ENCODE results near the gene PAOX.
A peak's percentile ranks its signal among the peaks of the same experiment; 100 is the strongest.
"Not testable (repeated sequence)": the region's sequence is repeated elsewhere in the genome, so short reads cannot be mapped to it uniquely, and the experiment has no call there.

Gene PAOX

DNA sequence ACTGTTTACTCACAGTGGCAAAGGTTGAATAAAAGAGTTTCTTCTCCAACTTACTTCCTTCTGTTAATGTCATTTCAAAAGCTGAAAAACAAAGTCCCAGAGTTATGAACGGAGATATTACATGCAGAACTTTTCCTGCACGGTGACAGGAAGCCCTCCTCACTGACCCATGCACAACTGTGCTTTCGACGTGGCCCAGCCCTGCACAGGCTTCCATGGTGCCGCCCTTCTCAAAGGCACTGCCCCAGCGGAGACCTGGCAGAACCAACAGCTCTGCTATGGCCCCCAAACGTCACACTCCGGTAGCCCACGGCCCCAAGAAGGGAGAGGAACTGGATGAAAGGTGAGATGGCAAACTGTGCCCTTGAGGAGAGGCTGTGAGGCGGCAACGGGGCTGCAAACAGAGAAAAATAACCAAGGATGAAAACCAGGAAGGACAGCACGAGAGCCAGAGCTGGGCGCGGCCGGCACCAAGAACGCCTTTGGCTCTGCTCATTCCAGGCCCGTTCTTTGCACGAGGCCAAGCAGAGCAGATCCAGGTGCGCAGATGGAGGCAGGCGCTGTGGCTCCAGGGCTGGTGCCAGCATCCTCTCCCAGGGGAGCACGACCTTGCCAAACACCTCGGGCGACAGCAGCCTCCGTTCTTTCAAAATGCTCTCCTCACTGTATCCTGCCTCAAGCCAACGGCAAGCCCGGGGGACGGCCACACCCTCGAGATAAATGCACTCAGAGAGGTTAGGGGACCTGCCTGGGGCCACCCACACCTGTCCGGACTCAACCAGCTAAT is 14.2 kb upstream of the PAOX start:
- peak overlapping the region; percentile 4 to 67 for H3K27ac ChIP-seq (ENCODE audit: low read depth in 2 of 2, low read length in 2 of 2)
- no peaks in the 10 kb centered on the region for H3K27me3 ChIP-seq (ENCODE audit: control insufficient read depth in 2 of 2, insufficient read depth in 2 of 2, low read length in 2 of 2)
- peaks cover 17 to 27% of the 10 kb centered on the region in 2 donors for H3K4me1 ChIP-seq (ENCODE audit: control insufficient read depth in 2 of 2, insufficient read depth in 2 of 2, low read length in 2 of 2)
- no peaks in the 10 kb centered on the region for H3K9me3 ChIP-seq (ENCODE audit: control insufficient read depth in 2 of 2, low read length in 2 of 2)
- H3K36me3 ChIP-seq (ENCODE audit: control insufficient read depth in 2 of 2, insufficient read depth in 2 of 2, low read length in 2 of 2), result peaks cover 38 to 58% of the 10 kb centered on the region in 2 donors
- H3K9ac ChIP-seq (ENCODE audit: low read depth in 1 of 2, low read length in 2 of 2), result no peak overlapping the region
- no peak overlapping the region for H3K4me3 ChIP-seq (ENCODE audit: low read length in 2 of 2)

DNA sequence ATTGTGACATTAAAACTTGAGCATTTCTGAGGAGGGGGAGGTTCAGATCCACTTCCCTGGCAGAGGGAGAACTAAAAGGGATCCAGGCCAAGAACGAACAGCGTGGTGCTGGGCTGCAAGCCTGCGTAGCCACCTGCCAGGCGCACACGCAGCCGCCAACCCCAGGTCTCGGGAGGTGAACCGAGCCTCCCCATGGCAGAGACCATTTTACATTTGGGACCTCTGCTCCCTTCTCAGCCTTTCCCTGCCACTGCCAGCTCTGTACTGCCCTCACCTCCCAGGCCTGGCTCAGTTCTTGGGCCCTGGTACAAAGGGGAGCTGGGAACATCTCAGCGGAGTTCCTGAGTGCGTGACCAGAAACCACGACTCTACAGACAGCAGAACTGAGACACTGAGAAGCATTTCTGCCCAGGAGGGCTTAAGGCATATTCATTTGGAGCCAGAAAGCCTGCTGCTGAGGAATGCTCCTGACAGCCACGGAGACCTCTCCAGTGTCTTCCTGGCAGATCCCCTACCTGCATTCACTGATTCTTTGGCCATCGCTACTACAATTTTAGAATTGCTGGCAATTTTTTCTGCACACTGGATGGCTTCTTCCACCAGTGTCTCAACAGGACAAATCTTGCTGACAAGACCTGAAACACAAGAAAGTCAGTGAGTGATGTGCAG is 13.5 kb upstream of the PAOX start:
- Histone ChIP-seq H3K9me3 (ENCODE audit: control insufficient read depth in 2 of 2, low read length in 2 of 2) (no peaks in the 10 kb centered on the region), H3K4me3 (ENCODE audit: low read length in 2 of 2) (no peak overlapping the region), H3K4me1 (ENCODE audit: control insufficient read depth in 2 of 2, insufficient read depth in 2 of 2, low read length in 2 of 2) (peaks cover 10 to 20% of the 10 kb centered on the region in 2 donors), H3K9ac (ENCODE audit: low read depth in 1 of 2, low read length in 2 of 2) (no peak overlapping the region), H3K36me3 (ENCODE audit: control insufficient read depth in 2 of 2, insufficient read depth in 2 of 2, low read length in 2 of 2) (peaks cover 44 to 64% of the 10 kb centered on the region in 2 donors), H3K27ac (ENCODE audit: low read depth in 2 of 2, low read length in 2 of 2) (peak overlapping the region in 1 of 2 donors; percentile 67), H3K27me3 (ENCODE audit: control insufficient read depth in 2 of 2, insufficient read depth in 2 of 2, low read length in 2 of 2) (no peaks in the 10 kb centered on the region)

DNA sequence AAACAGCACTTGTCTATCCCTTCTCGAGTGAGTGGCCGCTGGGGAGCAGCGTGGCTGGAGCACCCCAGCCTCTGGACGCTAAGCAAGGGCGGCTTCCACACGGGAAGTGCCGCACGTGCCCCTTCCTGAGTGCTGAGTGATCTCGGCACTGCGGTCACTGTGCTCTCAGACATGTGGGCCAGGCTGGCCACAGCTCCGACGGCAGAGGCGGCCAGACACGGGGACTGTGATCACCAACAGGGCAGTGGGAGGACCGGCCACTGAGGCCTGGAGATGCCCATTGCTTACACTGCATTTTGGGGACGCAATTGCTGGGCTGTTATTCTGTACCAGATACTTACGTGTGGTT is 13.0 kb upstream of the PAOX start:
- Histone ChIP-seq H3K27ac (ENCODE audit: low read depth in 2 of 2, low read length in 2 of 2) (no peak overlapping the region), H3K27me3 (ENCODE audit: control insufficient read depth in 2 of 2, insufficient read depth in 2 of 2, low read length in 2 of 2) (no peaks in the 10 kb centered on the region), H3K9me3 (ENCODE audit: control insufficient read depth in 2 of 2, low read length in 2 of 2) (no peaks in the 10 kb centered on the region), H3K9ac (ENCODE audit: low read depth in 1 of 2, low read length in 2 of 2) (no peak overlapping the region), H3K4me3 (ENCODE audit: low read length in 2 of 2) (no peak overlapping the region), H3K4me1 (ENCODE audit: control insufficient read depth in 2 of 2, insufficient read depth in 2 of 2, low read length in 2 of 2) (peaks cover 7 to 15% of the 10 kb centered on the region in 2 donors), H3K36me3 (ENCODE audit: control insufficient read depth in 2 of 2, insufficient read depth in 2 of 2, low read length in 2 of 2) (peaks cover 44 to 64% of the 10 kb centered on the region in 2 donors)

DNA sequence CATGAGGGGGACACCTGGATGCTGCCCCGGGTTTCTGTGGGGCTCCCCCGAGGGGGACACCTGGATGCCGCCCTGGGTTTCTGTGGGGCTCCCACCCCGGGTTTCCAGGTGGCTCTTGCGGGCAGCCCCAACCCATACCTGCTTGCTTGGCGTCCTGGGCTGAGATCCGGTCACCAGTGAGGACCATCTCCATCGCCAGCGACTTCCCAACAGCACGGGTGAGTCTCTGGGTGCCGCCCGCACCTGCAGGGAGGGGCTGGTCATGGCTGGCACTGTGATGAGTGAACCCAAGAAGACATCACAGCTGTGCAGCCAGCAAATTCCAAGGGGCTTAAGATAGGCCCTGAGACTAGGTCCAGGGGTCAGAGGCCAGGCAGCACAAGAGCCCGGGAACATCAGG is 12.3 kb upstream of the PAOX start:
- peaks cover 47 to 64% of the 10 kb centered on the region in 2 donors for H3K36me3 ChIP-seq (ENCODE audit: control insufficient read depth in 2 of 2, insufficient read depth in 2 of 2, low read length in 2 of 2)
- H3K4me3 ChIP-seq (ENCODE audit: low read length in 2 of 2), result no peak overlapping the region
- no peak overlapping the region for H3K9ac ChIP-seq (ENCODE audit: low read depth in 1 of 2, low read length in 2 of 2)
- no peaks in the 10 kb centered on the region for H3K9me3 ChIP-seq (ENCODE audit: control insufficient read depth in 2 of 2, low read length in 2 of 2)
- H3K27me3 ChIP-seq (ENCODE audit: control insufficient read depth in 2 of 2, insufficient read depth in 2 of 2, low read length in 2 of 2), result no peaks in the 10 kb centered on the region
- H3K4me1 ChIP-seq (ENCODE audit: control insufficient read depth in 2 of 2, insufficient read depth in 2 of 2, low read length in 2 of 2), result peaks cover 7 to 15% of the 10 kb centered on the region in 2 donors
- H3K27ac ChIP-seq (ENCODE audit: low read depth in 2 of 2, low read length in 2 of 2), result no peak overlapping the region

DNA sequence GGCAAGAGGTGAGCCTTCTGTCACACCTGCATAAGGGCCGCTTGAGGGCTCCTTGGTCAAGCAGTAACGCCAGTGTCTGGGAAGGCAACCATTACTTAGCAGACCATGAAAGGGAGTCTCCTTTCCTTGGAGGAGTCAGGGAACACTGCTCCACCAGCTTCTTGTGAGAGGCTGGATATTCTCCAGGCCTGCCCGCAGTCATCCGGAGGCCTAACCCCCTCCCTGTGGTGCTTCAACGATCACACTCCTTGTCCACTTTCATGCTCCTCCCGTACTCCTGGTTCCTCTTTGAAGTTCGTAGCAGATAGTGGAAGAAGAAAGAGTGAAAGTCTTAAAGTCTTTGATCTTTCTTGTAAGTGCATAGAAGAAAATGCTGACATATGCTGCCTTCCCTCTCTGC is 11.6 kb upstream of the PAOX start:
- H3K4me3 ChIP-seq (ENCODE audit: low read length in 2 of 2); H3K27me3 ChIP-seq (ENCODE audit: control insufficient read depth in 2 of 2, insufficient read depth in 2 of 2, low read length in 2 of 2); H3K9me3 ChIP-seq (ENCODE audit: control insufficient read depth in 2 of 2, low read length in 2 of 2); H3K27ac ChIP-seq (ENCODE audit: low read depth in 2 of 2, low read length in 2 of 2); H3K9ac ChIP-seq (ENCODE audit: low read depth in 1 of 2, low read length in 2 of 2): not testable (repeated sequence)
- peaks cover 41 to 57% of the 10 kb centered on the region in 2 donors for H3K36me3 ChIP-seq (ENCODE audit: control insufficient read depth in 2 of 2, insufficient read depth in 2 of 2, low read length in 2 of 2)
- peaks cover 11 to 19% of the 10 kb centered on the region in 2 donors for H3K4me1 ChIP-seq (ENCODE audit: control insufficient read depth in 2 of 2, insufficient read depth in 2 of 2, low read length in 2 of 2)

DNA sequence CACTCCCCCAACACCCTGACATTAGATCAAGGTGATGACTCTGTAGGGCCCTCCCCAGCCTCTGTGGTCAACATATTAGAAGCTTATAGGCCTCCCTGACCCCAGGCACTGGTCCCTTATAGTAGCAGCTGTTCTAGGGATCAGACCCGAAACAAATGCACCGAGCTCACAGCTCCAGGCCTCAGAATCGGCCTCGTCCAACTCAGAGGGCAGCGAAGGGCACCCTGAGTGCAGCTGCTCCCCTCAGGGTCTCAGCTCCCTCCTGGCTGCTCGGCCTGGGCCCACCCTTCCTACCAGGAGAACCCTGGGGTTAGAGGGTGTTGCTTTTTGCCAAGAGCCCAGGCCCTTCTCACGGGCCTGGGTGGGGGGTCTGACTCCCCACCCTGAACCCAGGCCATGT is 10.9 kb upstream of the PAOX start:
- H3K9ac ChIP-seq (ENCODE audit: low read depth in 1 of 2, low read length in 2 of 2), result no peak overlapping the region
- H3K4me3 ChIP-seq (ENCODE audit: low read length in 2 of 2), result no peak overlapping the region
- H3K36me3 ChIP-seq (ENCODE audit: control insufficient read depth in 2 of 2, insufficient read depth in 2 of 2, low read length in 2 of 2), result peaks cover 37 to 50% of the 10 kb centered on the region in 2 donors
- no peak overlapping the region for H3K27ac ChIP-seq (ENCODE audit: low read depth in 2 of 2, low read length in 2 of 2)
- no peaks in the 10 kb centered on the region for H3K27me3 ChIP-seq (ENCODE audit: control insufficient read depth in 2 of 2, insufficient read depth in 2 of 2, low read length in 2 of 2)
- peaks cover 11 to 19% of the 10 kb centered on the region in 2 donors for H3K4me1 ChIP-seq (ENCODE audit: control insufficient read depth in 2 of 2, insufficient read depth in 2 of 2, low read length in 2 of 2)
- H3K9me3 ChIP-seq (ENCODE audit: control insufficient read depth in 2 of 2, low read length in 2 of 2), result no peaks in the 10 kb centered on the region

DNA sequence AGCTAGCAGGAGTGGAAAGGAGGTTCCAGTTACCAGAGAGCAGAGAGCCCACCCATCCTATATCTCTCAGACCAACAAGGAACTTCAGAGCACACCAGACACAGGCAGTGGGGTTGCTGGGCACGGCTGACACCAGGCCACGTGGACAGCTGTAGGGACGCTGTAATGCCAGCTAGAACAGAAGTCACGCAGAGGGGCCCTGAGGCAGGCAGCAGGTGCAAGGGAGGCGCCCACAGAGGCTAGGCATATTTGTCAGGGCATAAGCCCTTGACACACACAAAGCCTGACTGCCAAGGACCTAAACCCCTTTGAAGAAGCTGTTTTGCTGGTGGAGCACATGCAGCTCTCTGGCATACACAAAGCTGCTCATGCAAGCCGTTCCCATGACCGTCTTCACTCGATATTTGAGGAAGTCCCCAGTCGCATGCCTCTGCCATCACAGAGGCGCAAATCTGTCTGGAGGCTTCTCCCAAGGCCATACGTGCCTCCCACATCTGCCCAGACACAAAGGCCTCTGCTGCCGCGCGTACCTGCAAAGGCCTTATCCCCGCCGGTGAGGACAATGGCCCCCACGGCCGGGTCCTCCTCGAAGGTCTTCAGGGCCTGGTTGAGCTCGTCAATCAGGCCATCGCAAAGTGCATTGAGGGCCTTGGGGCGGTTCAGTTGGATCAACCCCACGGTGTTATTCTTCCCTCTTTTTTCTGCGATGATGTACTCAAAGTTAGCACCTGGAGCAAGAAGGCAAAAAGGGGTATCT is 8.9 kb upstream of the PAOX start:
- Histone ChIP-seq H3K4me3 (ENCODE audit: low read length in 2 of 2) (no peak overlapping the region), H3K9ac (ENCODE audit: low read depth in 1 of 2, low read length in 2 of 2) (no peak overlapping the region), H3K4me1 (ENCODE audit: control insufficient read depth in 2 of 2, insufficient read depth in 2 of 2, low read length in 2 of 2) (peaks cover 14 to 19% of the 10 kb centered on the region in 2 donors), H3K36me3 (ENCODE audit: control insufficient read depth in 2 of 2, insufficient read depth in 2 of 2, low read length in 2 of 2) (peaks cover 37 to 42% of the 10 kb centered on the region in 2 donors), H3K27ac (ENCODE audit: low read depth in 2 of 2, low read length in 2 of 2) (no peak overlapping the region), H3K27me3 (ENCODE audit: control insufficient read depth in 2 of 2, insufficient read depth in 2 of 2, low read length in 2 of 2) (no peaks in the 10 kb centered on the region), H3K9me3 (ENCODE audit: control insufficient read depth in 2 of 2, low read length in 2 of 2) (no peaks in the 10 kb centered on the region)

DNA sequence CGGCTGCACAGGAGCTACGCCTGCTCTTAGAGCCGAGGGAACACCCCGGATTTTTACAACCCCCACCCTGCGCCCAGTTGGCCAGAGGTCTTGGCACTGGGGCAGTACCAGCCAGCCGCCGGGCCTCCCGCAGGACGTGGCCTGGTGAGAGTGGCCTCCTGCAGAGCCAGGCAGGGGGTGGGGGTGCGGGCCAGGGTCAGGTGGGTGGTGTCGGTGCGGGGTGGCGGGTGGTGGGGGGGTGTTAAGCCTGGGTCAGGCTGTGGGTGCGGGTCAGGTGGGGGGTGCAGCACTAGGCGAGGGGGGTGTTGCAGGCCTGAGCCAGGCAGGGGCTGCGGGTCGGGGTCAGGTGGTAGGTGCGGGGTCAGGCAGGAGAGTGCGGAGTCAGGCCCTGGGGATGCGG is 6.6 kb upstream of the PAOX start:
- H3K27ac ChIP-seq (ENCODE audit: low read depth in 2 of 2, low read length in 2 of 2), result no peak overlapping the region
- H3K9ac ChIP-seq (ENCODE audit: low read depth in 1 of 2, low read length in 2 of 2), result no peak overlapping the region
- no peaks in the 10 kb centered on the region for H3K9me3 ChIP-seq (ENCODE audit: control insufficient read depth in 2 of 2, low read length in 2 of 2)
- H3K4me1 ChIP-seq (ENCODE audit: control insufficient read depth in 2 of 2, insufficient read depth in 2 of 2, low read length in 2 of 2), result peaks cover 11 to 12% of the 10 kb centered on the region in 2 donors
- peaks cover 23 to 25% of the 10 kb centered on the region in 2 donors for H3K36me3 ChIP-seq (ENCODE audit: control insufficient read depth in 2 of 2, insufficient read depth in 2 of 2, low read length in 2 of 2)
- H3K4me3 ChIP-seq (ENCODE audit: low read length in 2 of 2), result peak overlapping the region; percentile 20 to 93
- H3K27me3 ChIP-seq (ENCODE audit: control insufficient read depth in 2 of 2, insufficient read depth in 2 of 2, low read length in 2 of 2), result no peaks in the 10 kb centered on the region

DNA sequence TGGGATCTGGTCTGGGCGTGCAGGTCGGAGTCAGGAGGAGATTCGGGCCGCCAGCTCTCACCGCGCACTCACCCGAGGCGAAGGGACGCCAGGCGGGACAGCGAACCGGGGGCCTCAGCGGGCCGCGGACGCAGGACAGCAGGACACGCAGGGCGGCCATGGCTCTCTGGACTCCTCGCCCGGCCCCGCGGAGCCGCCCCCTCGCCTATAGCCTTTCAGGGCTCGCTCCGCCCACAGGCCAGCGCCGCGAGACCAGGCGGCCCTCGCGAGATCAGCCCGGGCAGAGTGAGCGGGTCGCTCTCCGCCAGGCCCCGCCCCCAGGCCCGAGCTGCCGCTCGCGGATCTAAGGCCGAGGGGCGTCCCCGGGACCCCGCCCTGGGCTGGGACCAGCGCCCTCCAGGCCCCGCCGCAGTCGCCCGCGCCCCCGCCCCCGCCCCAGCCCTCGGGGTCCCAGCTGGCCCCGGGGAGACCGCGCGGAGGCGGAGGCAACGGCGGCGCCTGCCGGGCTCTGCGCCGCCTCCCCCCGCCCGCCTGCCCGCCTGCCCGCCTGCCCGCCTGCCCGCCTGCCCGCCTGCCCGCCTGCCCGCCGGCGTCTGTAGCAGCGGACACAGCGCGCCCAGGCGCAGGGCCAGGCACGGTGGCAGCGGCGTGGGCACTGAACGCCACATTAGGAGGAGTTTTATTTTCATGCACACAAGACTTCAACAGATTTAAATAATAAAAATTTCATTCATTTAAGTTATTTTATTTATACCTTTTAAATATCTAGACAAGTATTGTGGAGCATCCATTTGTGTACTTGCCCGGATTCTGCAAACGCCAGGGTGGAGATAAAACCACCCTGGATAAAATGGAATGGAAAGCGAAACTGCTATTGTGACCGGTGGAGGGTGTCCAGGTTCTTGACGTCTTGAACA is 5.6 kb upstream of the PAOX start, which contains the start of gene ECHS1:
TSS of gene ECHS1 (minus strand) at position 181 of the 917 bp plus-strand sequence. CDS start at position 160, 21 bp downstream.
- peak within 1 kb of the TSS; percentile 56 to 75 for H3K9ac ChIP-seq (ENCODE audit: low read depth in 1 of 2, low read length in 2 of 2)
- no peaks in the 10 kb centered on the region for H3K27me3 ChIP-seq (ENCODE audit: control insufficient read depth in 2 of 2, insufficient read depth in 2 of 2, low read length in 2 of 2)
- peaks cover 17 to 20% of the 10 kb centered on the region in 2 donors for H3K36me3 ChIP-seq (ENCODE audit: control insufficient read depth in 2 of 2, insufficient read depth in 2 of 2, low read length in 2 of 2)
- H3K4me3 ChIP-seq (ENCODE audit: low read length in 2 of 2), result peak within 1 kb of the TSS; percentile 71 to 93
- peak within 1 kb of the TSS; percentile 80 to 82 for H3K27ac ChIP-seq (ENCODE audit: low read depth in 2 of 2, low read length in 2 of 2)
- peaks cover 19 to 20% of the 10 kb centered on the region in 2 donors for H3K4me1 ChIP-seq (ENCODE audit: control insufficient read depth in 2 of 2, insufficient read depth in 2 of 2, low read length in 2 of 2)
- H3K9me3 ChIP-seq (ENCODE audit: control insufficient read depth in 2 of 2, low read length in 2 of 2), result no peaks in the 10 kb centered on the region
